ENCODE results near the gene IL21R.

Gene IL21R

DNA sequence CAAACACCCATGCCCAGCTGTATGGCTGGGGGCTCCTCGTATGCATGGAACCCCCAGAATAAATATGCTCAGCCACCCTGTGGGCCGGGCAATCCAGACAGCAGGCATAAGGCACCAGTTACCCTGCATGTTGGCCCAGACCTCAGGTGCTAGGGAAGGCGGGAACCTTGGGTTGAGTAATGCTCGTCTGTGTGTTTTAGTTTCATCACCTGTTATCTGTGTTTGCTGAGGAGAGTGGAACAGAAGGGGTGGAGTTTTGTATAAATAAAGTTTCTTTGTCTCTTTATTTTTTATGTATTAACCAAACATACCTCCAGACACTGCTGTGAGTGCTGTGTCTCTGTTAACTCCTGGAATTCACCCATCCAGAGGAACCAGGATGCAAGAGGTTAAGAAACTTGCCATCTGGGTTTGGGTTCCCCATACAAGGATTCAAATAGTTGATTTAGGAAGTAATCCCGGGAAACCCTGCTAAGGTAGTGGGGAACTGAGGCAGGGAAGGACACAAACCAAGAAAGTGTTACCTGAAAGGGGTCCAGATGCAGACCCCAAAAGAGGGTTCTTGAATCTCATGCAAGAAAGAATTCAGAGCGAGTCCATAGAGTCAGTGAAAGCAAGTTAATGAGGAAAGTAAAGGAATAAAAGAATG is 37.4 kb upstream of the IL21R start:
- H3K27ac ChIP-seq (ENCODE audit: low read depth, low read length): no peak overlapping the region
- peaks cover 0 to 41% (median 35%) of the 10 kb centered on the region in 5 donors for H3K36me3 ChIP-seq (ENCODE audit: control insufficient read depth in 5 of 5, insufficient read depth in 5 of 5, low read length in 5 of 5)
- H3K27me3 ChIP-seq (ENCODE audit: control insufficient read depth in 5 of 5, insufficient read depth in 4 of 5, low read length in 5 of 5): peaks cover 0 to 7% (median 2%) of the 10 kb centered on the region in 5 donors
- no peak overlapping the region for H3K4me3 ChIP-seq (ENCODE audit: low read depth in 1 of 5, low read length in 5 of 5)
- no peaks in the 10 kb centered on the region for H3K9me3 ChIP-seq (ENCODE audit: control insufficient read depth in 5 of 5, low read length in 5 of 5)
- no peak overlapping the region for H3K9ac ChIP-seq (ENCODE audit: low read length in 5 of 5)
- peaks cover 5 to 12% (median 8%) of the 10 kb centered on the region in 5 donors for H3K4me1 ChIP-seq (ENCODE audit: control insufficient read depth in 5 of 5, insufficient read depth in 5 of 5, low read length in 5 of 5)

DNA sequence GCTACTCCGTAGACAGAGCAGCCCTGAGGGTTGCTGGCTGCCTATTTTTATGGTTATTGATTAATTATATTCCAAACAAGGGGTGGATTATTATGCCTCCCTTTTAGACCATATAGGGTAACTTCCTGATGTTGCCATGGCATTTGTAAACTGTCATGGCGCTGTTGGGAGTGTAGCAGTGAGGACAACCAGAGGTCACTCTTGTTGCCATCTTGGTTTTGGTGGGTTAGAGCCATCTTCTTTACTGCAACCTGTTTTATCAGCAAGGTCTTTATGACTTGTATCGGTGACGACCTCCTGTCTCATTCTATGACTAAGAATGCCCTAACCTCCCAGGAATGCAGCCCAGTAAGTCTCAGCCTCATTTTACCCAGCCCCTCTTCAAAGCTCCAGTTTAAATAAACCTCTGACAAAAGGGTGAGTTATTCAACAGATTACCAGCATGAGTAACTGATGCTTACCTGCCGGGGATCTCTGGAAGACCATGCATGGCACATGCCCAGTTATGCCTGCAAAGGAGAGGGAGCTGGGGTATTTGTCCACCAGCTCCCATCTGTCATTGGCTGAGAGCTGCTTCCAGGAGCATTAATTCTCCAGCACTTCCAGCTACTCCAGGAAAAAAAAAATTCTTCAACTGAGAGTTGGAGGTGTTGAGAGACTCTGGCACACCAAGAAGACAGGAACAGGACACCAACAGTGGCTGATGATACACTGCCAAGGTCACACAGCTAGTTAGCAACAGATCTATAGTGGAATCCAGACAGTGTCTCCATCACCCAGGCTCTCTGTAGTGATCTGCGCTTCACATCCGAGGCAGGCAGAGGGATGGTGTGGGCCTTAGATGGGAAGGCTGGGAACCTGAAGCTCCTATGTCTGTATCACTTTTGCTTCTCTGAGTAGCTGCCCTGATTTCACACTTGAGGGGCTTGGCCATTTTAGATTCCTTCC is 36.6 kb upstream of the IL21R start:
- Histone ChIP-seq H3K9ac (ENCODE audit: low read length in 5 of 5) (no peak overlapping the region), H3K4me1 (ENCODE audit: control insufficient read depth in 5 of 5, insufficient read depth in 5 of 5, low read length in 5 of 5) (peaks cover 5 to 12% (median 8%) of the 10 kb centered on the region in 5 donors), H3K27me3 (ENCODE audit: control insufficient read depth in 5 of 5, insufficient read depth in 4 of 5, low read length in 5 of 5) (peaks cover 0 to 7% (median 2%) of the 10 kb centered on the region in 5 donors), H3K4me3 (ENCODE audit: low read depth in 1 of 5, low read length in 5 of 5) (no peak overlapping the region), H3K9me3 (ENCODE audit: control insufficient read depth in 5 of 5, low read length in 5 of 5) (peaks cover 0 to 4% (median 0%) of the 10 kb centered on the region in 5 donors), H3K27ac (ENCODE audit: low read depth, low read length) (no peak overlapping the region), H3K36me3 (ENCODE audit: control insufficient read depth in 5 of 5, insufficient read depth in 5 of 5, low read length in 5 of 5) (peaks cover 0 to 36% (median 32%) of the 10 kb centered on the region in 5 donors)

DNA sequence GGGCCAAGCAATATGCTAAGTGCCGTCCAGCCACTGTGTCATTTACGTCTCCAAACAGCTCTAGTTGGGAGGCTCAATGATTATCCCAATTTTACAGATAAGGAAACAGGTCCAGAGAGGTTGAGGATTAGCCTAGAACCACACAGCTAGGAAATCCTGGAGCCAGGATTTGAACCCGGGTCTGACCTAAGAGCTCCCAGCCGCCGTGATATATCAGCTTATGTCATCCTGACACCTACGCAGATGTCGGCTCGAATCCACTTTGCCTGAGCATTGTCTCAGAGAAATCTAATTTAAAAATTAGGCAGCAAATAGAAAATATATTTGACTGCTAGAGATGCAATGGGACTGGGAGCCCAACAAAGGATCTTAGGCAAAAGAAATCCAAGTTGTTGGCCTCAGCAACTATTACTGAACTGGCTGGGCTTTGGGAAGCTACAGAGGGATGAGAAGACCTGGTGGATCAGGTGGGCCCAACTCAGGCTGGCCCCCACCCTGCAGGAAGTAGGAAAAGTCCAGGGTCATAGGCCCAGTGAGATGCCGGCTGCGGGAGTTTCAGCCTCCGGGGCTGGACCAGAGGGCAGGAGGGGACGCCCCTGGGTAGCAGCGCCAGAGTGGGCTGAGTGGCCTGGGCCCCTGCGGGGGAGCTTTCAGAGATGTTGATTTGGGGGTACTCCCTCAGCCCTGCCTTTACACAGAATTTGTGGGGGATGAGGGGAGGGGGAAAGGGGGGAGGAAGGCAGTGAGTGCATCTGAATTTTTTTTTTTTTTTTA is 35.1 kb upstream of the IL21R start:
- H3K9me3 ChIP-seq (ENCODE audit: control insufficient read depth in 5 of 5, low read length in 5 of 5): peaks cover 0 to 4% (median 0%) of the 10 kb centered on the region in 5 donors
- no peak overlapping the region for H3K9ac ChIP-seq (ENCODE audit: low read length in 5 of 5)
- peaks cover 0 to 7% (median 2%) of the 10 kb centered on the region in 5 donors for H3K27me3 ChIP-seq (ENCODE audit: control insufficient read depth in 5 of 5, insufficient read depth in 4 of 5, low read length in 5 of 5)
- peaks cover 5 to 12% (median 8%) of the 10 kb centered on the region in 5 donors for H3K4me1 ChIP-seq (ENCODE audit: control insufficient read depth in 5 of 5, insufficient read depth in 5 of 5, low read length in 5 of 5)
- H3K36me3 ChIP-seq (ENCODE audit: control insufficient read depth in 5 of 5, insufficient read depth in 5 of 5, low read length in 5 of 5): peaks cover 0 to 23% (median 23%) of the 10 kb centered on the region in 5 donors
- no peak overlapping the region for H3K4me3 ChIP-seq (ENCODE audit: low read depth in 1 of 5, low read length in 5 of 5)
- no peak overlapping the region for H3K27ac ChIP-seq (ENCODE audit: low read depth, low read length)

DNA sequence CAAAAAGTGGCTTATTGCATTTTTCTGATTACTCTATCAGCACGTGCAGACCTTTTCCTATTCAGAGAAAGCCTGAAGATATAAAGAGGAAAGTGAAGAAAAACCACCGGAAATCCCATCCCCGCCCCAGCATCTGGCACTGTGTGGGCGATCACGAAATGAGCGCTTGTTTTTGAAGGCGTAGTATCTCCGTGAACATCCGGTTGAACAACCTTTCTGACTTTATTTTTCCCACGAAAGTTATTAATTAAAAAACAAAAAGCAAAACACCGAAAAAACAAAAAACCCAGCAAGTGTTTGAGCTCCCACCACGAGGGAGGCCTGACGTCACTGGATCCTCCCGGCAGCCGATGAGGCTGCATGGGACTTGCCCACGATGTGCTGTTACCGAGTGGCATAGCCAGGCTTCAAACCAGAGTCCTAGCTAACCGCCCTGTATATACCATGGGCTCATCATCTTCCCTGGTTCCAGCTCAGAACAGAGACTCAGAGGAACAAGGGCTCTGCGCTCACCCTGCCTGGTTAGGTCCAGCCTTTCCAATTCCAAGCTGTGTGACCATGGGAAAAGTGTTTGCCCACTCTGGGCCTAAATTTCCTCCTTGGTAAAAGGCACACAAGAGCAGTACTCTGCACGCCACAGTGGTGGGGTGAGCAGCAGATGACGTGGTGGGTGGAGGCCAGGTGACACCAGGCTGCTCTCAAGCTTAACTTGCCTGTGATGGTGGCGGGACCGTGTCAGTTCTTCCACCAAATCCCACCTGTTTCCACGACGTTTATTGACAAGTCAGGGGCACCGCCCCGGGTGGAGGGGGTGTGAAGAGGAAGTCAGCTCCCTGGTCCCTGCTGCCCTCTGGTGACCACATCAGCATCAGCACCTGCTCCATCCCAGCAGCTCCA is 34.3 kb upstream of the IL21R start:
- H3K9ac ChIP-seq (ENCODE audit: low read length in 5 of 5): peak overlapping the region in 1 of 5 donors; percentile 75
- H3K27ac ChIP-seq (ENCODE audit: low read depth, low read length): no peak overlapping the region
- H3K36me3 ChIP-seq (ENCODE audit: control insufficient read depth in 5 of 5, insufficient read depth in 5 of 5, low read length in 5 of 5): peaks cover 0 to 15% (median 15%) of the 10 kb centered on the region in 5 donors
- H3K4me3 ChIP-seq (ENCODE audit: low read depth in 1 of 5, low read length in 5 of 5): peak overlapping the region; percentile 33 to 66 (median 43)
- peaks cover 0 to 4% (median 0%) of the 10 kb centered on the region in 5 donors for H3K9me3 ChIP-seq (ENCODE audit: control insufficient read depth in 5 of 5, low read length in 5 of 5)
- H3K27me3 ChIP-seq (ENCODE audit: control insufficient read depth in 5 of 5, insufficient read depth in 4 of 5, low read length in 5 of 5): peaks cover 0 to 7% (median 2%) of the 10 kb centered on the region in 5 donors
- H3K4me1 ChIP-seq (ENCODE audit: control insufficient read depth in 5 of 5, insufficient read depth in 5 of 5, low read length in 5 of 5): peaks cover 5 to 17% (median 8%) of the 10 kb centered on the region in 5 donors

DNA sequence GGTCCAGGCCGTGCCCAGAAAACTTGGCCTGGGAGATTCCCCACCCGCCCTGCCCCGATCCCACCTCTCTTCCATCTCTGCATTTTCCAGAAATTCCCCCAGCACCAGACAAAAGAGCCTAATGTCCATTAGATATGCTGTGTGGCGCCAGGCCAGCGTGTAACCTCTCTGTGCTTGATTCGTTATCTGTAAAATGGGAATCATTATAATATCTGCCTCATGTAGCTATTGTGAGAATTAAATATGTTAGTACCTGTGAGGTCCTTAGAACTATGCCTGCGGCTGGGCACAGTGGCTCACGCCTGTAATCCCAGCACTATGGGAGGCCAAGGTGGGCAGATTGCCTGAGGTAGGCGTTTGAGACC is 33.6 kb upstream of the IL21R start:
- H3K4me1 ChIP-seq (ENCODE audit: control insufficient read depth in 5 of 5, insufficient read depth in 5 of 5, low read length in 5 of 5): peaks cover 5 to 18% (median 8%) of the 10 kb centered on the region in 5 donors
- peaks cover 0 to 9% (median 9%) of the 10 kb centered on the region in 5 donors for H3K36me3 ChIP-seq (ENCODE audit: control insufficient read depth in 5 of 5, insufficient read depth in 5 of 5, low read length in 5 of 5)
- H3K9me3 ChIP-seq (ENCODE audit: control insufficient read depth in 5 of 5, low read length in 5 of 5): peaks cover 0 to 4% (median 0%) of the 10 kb centered on the region in 5 donors
- no peak overlapping the region for H3K27ac ChIP-seq (ENCODE audit: low read depth, low read length)
- H3K27me3 ChIP-seq (ENCODE audit: control insufficient read depth in 5 of 5, insufficient read depth in 4 of 5, low read length in 5 of 5): peaks cover 0 to 7% (median 2%) of the 10 kb centered on the region in 5 donors
- peak overlapping the region in 1 of 5 donors; percentile 56 for H3K4me3 ChIP-seq (ENCODE audit: low read depth in 1 of 5, low read length in 5 of 5)
- no peak overlapping the region for H3K9ac ChIP-seq (ENCODE audit: low read length in 5 of 5)

DNA sequence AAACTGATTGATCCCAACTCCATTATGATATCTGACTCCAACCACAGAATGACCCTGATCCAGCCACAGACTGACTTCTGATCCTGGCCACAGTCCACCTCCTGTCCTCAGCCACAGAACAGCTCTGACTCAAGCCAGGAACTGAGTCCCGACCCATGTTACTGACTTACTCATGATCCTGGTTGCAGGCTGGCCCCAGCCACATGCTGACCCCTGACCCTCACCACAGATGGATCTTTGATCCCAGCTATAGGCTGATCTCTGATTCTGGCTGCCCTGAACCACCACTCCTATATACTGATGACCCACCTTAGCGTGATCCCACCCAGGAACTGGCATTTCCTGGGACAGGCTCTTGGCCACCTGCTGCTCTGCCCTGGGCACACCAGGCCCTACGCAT is 32.2 kb upstream of the IL21R start:
- Histone ChIP-seq H3K27ac (ENCODE audit: low read depth, low read length) (no peak overlapping the region), H3K4me1 (ENCODE audit: control insufficient read depth in 5 of 5, insufficient read depth in 5 of 5, low read length in 5 of 5) (peaks cover 5 to 21% (median 8%) of the 10 kb centered on the region in 5 donors), H3K9me3 (ENCODE audit: control insufficient read depth in 5 of 5, low read length in 5 of 5) (peaks cover 0 to 4% (median 0%) of the 10 kb centered on the region in 5 donors), H3K9ac (ENCODE audit: low read length in 5 of 5) (no peak overlapping the region), H3K36me3 (ENCODE audit: control insufficient read depth in 5 of 5, insufficient read depth in 5 of 5, low read length in 5 of 5) (no peaks in the 10 kb centered on the region), H3K27me3 (ENCODE audit: control insufficient read depth in 5 of 5, insufficient read depth in 4 of 5, low read length in 5 of 5) (peaks cover 0 to 7% (median 2%) of the 10 kb centered on the region in 5 donors), H3K4me3 (ENCODE audit: low read depth in 1 of 5, low read length in 5 of 5) (no peak overlapping the region)

DNA sequence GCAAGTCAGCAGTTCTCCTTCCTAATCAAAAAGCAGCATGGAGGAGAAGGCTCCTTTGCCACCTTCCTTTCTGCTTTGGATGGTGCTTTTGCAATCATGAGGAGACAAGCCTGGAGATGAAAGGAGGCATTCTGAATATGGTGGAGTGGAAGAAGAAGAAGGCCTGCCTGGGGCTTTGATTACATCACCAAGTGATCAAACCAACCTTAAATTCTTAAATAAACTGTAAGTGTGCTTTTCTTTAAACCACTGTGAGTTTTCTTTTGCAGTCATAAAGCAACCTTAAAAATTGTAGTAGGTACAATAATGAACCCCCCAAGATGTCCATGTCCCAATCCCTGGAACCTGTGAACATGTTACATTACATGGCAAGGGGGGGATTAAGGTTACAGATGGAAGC is 31.7 kb upstream of the IL21R start:
- no peak overlapping the region for H3K9ac ChIP-seq (ENCODE audit: low read length in 5 of 5)
- H3K27me3 ChIP-seq (ENCODE audit: control insufficient read depth in 5 of 5, insufficient read depth in 4 of 5, low read length in 5 of 5): peaks cover 0 to 7% (median 2%) of the 10 kb centered on the region in 5 donors
- peaks cover 0 to 4% (median 0%) of the 10 kb centered on the region in 5 donors for H3K9me3 ChIP-seq (ENCODE audit: control insufficient read depth in 5 of 5, low read length in 5 of 5)
- no peaks in the 10 kb centered on the region for H3K36me3 ChIP-seq (ENCODE audit: control insufficient read depth in 5 of 5, insufficient read depth in 5 of 5, low read length in 5 of 5)
- no peak overlapping the region for H3K4me3 ChIP-seq (ENCODE audit: low read depth in 1 of 5, low read length in 5 of 5)
- H3K4me1 ChIP-seq (ENCODE audit: control insufficient read depth in 5 of 5, insufficient read depth in 5 of 5, low read length in 5 of 5): peaks cover 7 to 25% (median 12%) of the 10 kb centered on the region in 5 donors
- H3K27ac ChIP-seq (ENCODE audit: low read depth, low read length): no peak overlapping the region

DNA sequence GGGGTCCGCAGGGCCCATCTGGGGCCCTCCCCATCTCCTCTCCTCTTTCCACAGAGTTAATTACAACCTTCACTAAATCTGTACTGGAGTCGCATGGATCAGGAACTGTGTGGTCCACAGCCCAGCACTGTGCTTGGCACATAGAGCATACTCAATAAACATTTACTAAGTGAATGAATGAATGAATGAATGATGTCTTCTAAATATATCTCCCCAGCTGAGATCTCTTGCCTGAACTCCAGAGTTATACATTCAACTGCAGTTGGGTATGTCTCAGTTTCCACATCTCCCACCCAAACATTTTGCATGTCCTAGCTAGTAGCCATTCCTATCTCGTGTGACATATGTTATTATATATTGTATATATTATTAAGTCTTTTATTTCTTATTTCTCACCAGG is 28.7 kb upstream of the IL21R start:
- H3K4me3 ChIP-seq (ENCODE audit: low read depth in 1 of 5, low read length in 5 of 5): no peak overlapping the region
- H3K9ac ChIP-seq (ENCODE audit: low read length in 5 of 5): no peak overlapping the region
- peaks cover 0 to 4% (median 0%) of the 10 kb centered on the region in 5 donors for H3K9me3 ChIP-seq (ENCODE audit: control insufficient read depth in 5 of 5, low read length in 5 of 5)
- peaks cover 0 to 5% (median 0%) of the 10 kb centered on the region in 5 donors for H3K27me3 ChIP-seq (ENCODE audit: control insufficient read depth in 5 of 5, insufficient read depth in 4 of 5, low read length in 5 of 5)
- no peak overlapping the region for H3K27ac ChIP-seq (ENCODE audit: low read depth, low read length)
- peaks cover 0 to 14% (median 6%) of the 10 kb centered on the region in 5 donors for H3K4me1 ChIP-seq (ENCODE audit: control insufficient read depth in 5 of 5, insufficient read depth in 5 of 5, low read length in 5 of 5)
- no peaks in the 10 kb centered on the region for H3K36me3 ChIP-seq (ENCODE audit: control insufficient read depth in 5 of 5, insufficient read depth in 5 of 5, low read length in 5 of 5)

Data from subcutaneous abdominal adipose tissue (tissue), 5 donors.